ENCODE measurements around the gene ATP5F1A.

The ATP5F1A gene

GRCh38 chr18:46040747-46041104, 57.4 kb downstream of the ATP5F1A start:
- no peak overlapping the region for H3K9ac ChIP-seq (ENCODE audit: low read depth, low read length, poor library complexity, severe bottlenecking)
- no peak overlapping the region for H3K4me2 ChIP-seq (ENCODE audit: low read depth, low read length, poor library complexity, severe bottlenecking)
- no peaks in the 10 kb centered on the region for H3K36me3 ChIP-seq (ENCODE audit: insufficient read depth, low read length)
- H3K9me3 ChIP-seq (ENCODE audit: insufficient read depth, low read depth, low read length) = no peaks in the 10 kb centered on the region
- no peaks in the 10 kb centered on the region for H3K9me2 ChIP-seq (replicated peaks; ENCODE audit: low read depth, low read length)
- H3K27me3 ChIP-seq (ENCODE audit: insufficient read depth, low read length, poor library complexity, severe bottlenecking) = no peaks in the 10 kb centered on the region
- H2AFZ ChIP-seq (ENCODE audit: low read length) = no peak overlapping the region
- no peaks in the 10 kb centered on the region for H4K20me1 ChIP-seq (ENCODE audit: insufficient read depth, low read length, poor library complexity, severe bottlenecking)
- TF ChIP-seq EZH2phosphoT487 (IDR thresholded peaks at IDR 0.05; ENCODE audit: borderline replicate concordance) = no peak
- TF ChIP-seq, protein P1, sequence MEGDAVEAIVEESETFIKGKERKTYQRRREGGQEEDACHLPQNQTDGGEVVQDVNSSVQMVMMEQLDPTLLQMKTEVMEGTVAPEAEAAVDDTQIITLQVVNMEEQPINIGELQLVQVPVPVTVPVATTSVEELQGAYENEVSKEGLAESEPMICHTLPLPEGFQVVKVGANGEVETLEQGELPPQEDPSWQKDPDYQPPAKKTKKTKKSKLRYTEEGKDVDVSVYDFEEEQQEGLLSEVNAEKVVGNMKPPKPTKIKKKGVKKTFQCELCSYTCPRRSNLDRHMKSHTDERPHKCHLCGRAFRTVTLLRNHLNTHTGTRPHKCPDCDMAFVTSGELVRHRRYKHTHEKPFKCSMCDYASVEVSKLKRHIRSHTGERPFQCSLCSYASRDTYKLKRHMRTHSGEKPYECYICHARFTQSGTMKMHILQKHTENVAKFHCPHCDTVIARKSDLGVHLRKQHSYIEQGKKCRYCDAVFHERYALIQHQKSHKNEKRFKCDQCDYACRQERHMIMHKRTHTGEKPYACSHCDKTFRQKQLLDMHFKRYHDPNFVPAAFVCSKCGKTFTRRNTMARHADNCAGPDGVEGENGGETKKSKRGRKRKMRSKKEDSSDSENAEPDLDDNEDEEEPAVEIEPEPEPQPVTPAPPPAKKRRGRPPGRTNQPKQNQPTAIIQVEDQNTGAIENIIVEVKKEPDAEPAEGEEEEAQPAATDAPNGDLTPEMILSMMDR (conservative IDR thresholded peaks at IDR 0.05; ENCODE audit: low read length) = 0 out of 2 replicates have a peak, but pooled peaks have one; percentile 12
- peaks cover 11% of the 10 kb centered on the region for H3F3A ChIP-seq (ENCODE audit: low read depth)
- H3K4me1 ChIP-seq (ENCODE audit: insufficient read depth, low read length, poor library complexity, severe bottlenecking) = peaks cover 24% of the 10 kb centered on the region
- H3K4me3 ChIP-seq (ENCODE audit: low read length, poor library complexity, severe bottlenecking) = no peak overlapping the region
- no peaks in the 10 kb centered on the region for H3K79me2 ChIP-seq (ENCODE audit: insufficient read depth, low read length)

DNA sequence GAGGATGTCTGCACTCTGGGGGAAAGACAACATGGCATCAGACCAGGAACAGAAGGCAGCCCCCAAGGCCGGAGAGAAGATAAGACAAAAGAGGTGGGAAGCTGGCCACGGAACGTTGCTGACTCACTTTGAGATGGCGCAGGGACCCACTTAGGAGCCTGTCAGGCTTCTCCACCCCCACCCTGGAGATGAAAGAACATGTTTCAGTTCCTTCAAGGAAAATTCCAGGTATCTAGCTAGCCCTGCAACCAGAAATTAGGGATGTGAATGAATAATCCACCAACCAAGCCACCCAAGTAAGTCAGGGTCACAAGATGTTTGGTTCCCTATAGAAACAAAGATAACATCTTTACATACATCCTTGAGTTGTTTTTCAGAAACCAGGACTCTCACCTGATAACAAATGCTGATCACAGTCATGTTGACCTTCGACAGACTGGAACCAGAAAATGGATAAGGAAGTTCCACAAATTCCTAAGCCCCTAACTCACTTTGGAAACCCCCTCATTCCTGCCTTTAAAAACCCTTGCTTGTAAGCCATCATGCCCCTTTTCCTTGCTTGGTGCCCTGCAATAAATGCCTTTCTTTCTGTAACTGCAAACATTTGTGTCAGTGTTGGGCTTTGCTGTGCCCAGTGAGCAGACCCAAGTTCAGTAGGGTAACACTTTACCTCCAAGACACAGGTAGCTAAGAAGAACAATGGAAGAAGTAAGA, 57.9 kb downstream of the ATP5F1A start:
- TF ChIP-seq, protein P1 (conservative IDR thresholded peaks at IDR 0.05; ENCODE audit: low read length) = no peak
- Histone ChIP-seq H3K4me2 (ENCODE audit: low read depth, low read length, poor library complexity, severe bottlenecking) (no peak overlapping the region), H3K36me3 (ENCODE audit: insufficient read depth, low read length) (no peaks in the 10 kb centered on the region), H3K9me2 (replicated peaks; ENCODE audit: low read depth, low read length) (no peaks in the 10 kb centered on the region), H3K9ac (ENCODE audit: low read depth, low read length, poor library complexity, severe bottlenecking) (no peak overlapping the region), H3K9me3 (ENCODE audit: insufficient read depth, low read depth, low read length) (no peaks in the 10 kb centered on the region), H3K79me2 (ENCODE audit: insufficient read depth, low read length) (no peaks in the 10 kb centered on the region), H3K27me3 (ENCODE audit: insufficient read depth, low read length, poor library complexity, severe bottlenecking) (no peaks in the 10 kb centered on the region), H2AFZ (ENCODE audit: low read length) (no peak overlapping the region), H3K4me3 (ENCODE audit: low read length, poor library complexity, severe bottlenecking) (no peak overlapping the region), H3F3A (ENCODE audit: low read depth) (peaks cover 11% of the 10 kb centered on the region), H3K4me1 (ENCODE audit: insufficient read depth, low read length, poor library complexity, severe bottlenecking) (peaks cover 24% of the 10 kb centered on the region), H4K20me1 (ENCODE audit: insufficient read depth, low read length, poor library complexity, severe bottlenecking) (no peaks in the 10 kb centered on the region)

DNA sequence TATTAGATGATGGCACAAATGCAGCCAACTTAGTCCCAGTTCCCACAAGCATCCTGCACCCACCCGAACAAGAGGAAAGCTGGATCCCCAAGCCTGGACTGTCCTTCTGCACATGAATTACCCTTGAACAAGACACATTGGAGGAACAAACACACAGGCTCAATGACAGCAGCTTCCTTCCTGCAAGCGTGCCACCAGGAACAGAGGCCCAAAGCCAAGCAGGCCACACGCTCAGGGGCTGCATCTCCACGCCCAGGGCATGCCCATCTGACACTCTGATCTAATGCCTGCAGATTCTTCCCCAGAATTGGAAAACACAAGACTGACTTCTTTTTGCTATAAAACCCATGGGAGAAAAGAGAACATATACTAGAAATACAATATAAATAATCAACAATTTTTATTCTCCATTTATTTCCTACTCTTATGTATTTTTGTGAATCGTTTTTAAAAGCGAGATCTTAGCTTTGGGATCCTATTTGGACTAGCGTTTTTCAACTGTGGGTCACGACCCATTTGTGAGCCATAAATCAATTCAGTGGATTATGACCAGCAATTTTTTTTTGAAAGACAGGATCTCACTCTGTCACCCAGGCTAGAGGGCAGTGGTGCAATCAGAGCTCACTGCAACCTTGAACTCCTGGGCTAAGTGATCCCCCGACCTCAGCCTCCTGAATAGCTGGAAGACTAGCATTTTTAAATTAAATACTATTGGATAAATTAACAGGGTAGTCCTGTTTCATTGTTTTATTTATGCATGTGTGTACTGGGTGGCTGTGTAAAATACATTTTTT, 60.4 kb downstream of the ATP5F1A start:
- peaks cover 18% of the 10 kb centered on the region for H3K4me1 ChIP-seq (ENCODE audit: insufficient read depth, low read length, poor library complexity, severe bottlenecking)
- H3K79me2 ChIP-seq (ENCODE audit: insufficient read depth, low read length) = no peaks in the 10 kb centered on the region
- no peaks in the 10 kb centered on the region for H3K36me3 ChIP-seq (ENCODE audit: insufficient read depth, low read length)
- H3K9ac ChIP-seq (ENCODE audit: low read depth, low read length, poor library complexity, severe bottlenecking) = no peak overlapping the region
- no peak overlapping the region for H3K4me2 ChIP-seq (ENCODE audit: low read depth, low read length, poor library complexity, severe bottlenecking)
- TF ChIP-seq, protein P1 (conservative IDR thresholded peaks at IDR 0.05; ENCODE audit: low read length) = no peak
- TF ChIP-seq EZH2phosphoT487 (IDR thresholded peaks at IDR 0.05; ENCODE audit: borderline replicate concordance) = no peak
- no peaks in the 10 kb centered on the region for H3K9me3 ChIP-seq (ENCODE audit: insufficient read depth, low read depth, low read length)
- no peaks in the 10 kb centered on the region for H3K27me3 ChIP-seq (ENCODE audit: insufficient read depth, low read length, poor library complexity, severe bottlenecking)
- no peak overlapping the region for H3K4me3 ChIP-seq (ENCODE audit: low read length, poor library complexity, severe bottlenecking)
- no peaks in the 10 kb centered on the region for H3K9me2 ChIP-seq (replicated peaks; ENCODE audit: low read depth, low read length)
- H2AFZ ChIP-seq (ENCODE audit: low read length) = no peak overlapping the region
- no peaks in the 10 kb centered on the region for H4K20me1 ChIP-seq (ENCODE audit: insufficient read depth, low read length, poor library complexity, severe bottlenecking)
- peaks cover 4% of the 10 kb centered on the region; the same call in 1 of the 2 replicates for H3F3A ChIP-seq (ENCODE audit: low read depth)

All from Loucy (cell line).